Common myeloid progenitor, CD34-positive (primary cell): ENCODE measurements around the gene TMEM33.
A peak's percentile ranks its signal among the peaks of the same experiment; 100 is the strongest.

Experiments
- CTCF ChIA-PET: fragments of 350-600 bp; sonication (Branson Sonifier 250); formaldehyde crosslinking; loops from one replicate; lab custom pipeline; 2021; ENCODE audit warnings: antibody characterized with exemption; lab: Charles Lee
- POLR2A ChIA-PET: fragments of 350-600 bp; sonication (Branson Sonifier 250); formaldehyde crosslinking; loops from one replicate; lab custom pipeline; 2021; ENCODE audit warnings: antibody characterized with exemption; lab: Charles Lee
- DNase-seq, 3 donors: peaks; one replicate each; pipeline versions ENCODE4 v3.0.0 to v3.0.0-alpha.2; 2013
- H3K27ac ChIP-seq, 2 experiments: 1 replicate in 1 of 2; 2 replicates in 1 of 2; pipeline ENCODE4 v1.7.0; 2013; ENCODE audit warnings: inconsistent platforms in 2 of 2, low read length in 2 of 2, mild to moderate bottlenecking in 2 of 2, low read depth in 1 of 2, moderate library complexity in 1 of 2; ENCODE audit not compliant: severe bottlenecking in 2 of 2, insufficient read depth in 1 of 2, poor library complexity in 1 of 2
- H3K27me3 ChIP-seq, 5 experiments: replicated peaks in 2 of 5; 1 replicate in 3 of 5; 2 replicates in 2 of 5; pipeline versions ENCODE4 v1.6.1 to v1.7.0; 2013; ENCODE audit warnings: low read length in 4 of 5, mild to moderate bottlenecking in 2 of 5, moderate library complexity in 2 of 5, inconsistent platforms in 1 of 5; ENCODE audit not compliant: insufficient read depth in 5 of 5, control insufficient read depth in 4 of 5
- H3K36me3 ChIP-seq, 4 experiments: 1 replicate in 2 of 4; 2 replicates in 2 of 4; pipeline versions ENCODE4 v1.6.1 to v1.7.0; 2013; ENCODE audit warnings: low read length in 3 of 4, control low read depth in 1 of 4, mild to moderate bottlenecking in 1 of 4; ENCODE audit not compliant: control insufficient read depth in 4 of 4, insufficient read depth in 4 of 4
- H3K4me1 ChIP-seq, 4 experiments: 1 replicate in 3 of 4; 2 replicates in 1 of 4; pipeline versions ENCODE4 v1.6.1 to v1.7.1; 2013; ENCODE audit warnings: low read length in 3 of 4, mild to moderate bottlenecking in 3 of 4, control low read depth in 1 of 4, inconsistent platforms in 1 of 4, moderate library complexity in 1 of 4; ENCODE audit not compliant: control insufficient read depth in 4 of 4, insufficient read depth in 4 of 4; ENCODE audit errors: control extremely low read depth in 1 of 4
- H3K4me3 ChIP-seq, 7 experiments: 1 replicate in 4 of 7; 2 replicates in 3 of 7; pipeline versions ENCODE4 v1.5.1 to v1.7.0; 2013; ENCODE audit warnings: mild to moderate bottlenecking in 7 of 7, low read length in 6 of 7, moderate library complexity in 6 of 7, inconsistent platforms in 2 of 7, low read depth in 2 of 7, control low read depth in 1 of 7; ENCODE audit not compliant: insufficient read depth in 4 of 7, control insufficient read depth in 1 of 7; ENCODE audit errors: extremely low read depth in 1 of 7
- H3K9me3 ChIP-seq, 5 experiments: 1 replicate in 4 of 5; 2 replicates in 1 of 5; pipeline versions ENCODE4 v1.6.1 to v1.7.1; 2013; ENCODE audit warnings: low read length in 4 of 5, mild to moderate bottlenecking in 2 of 5, inconsistent platforms in 1 of 5, low read depth in 1 of 5, moderate library complexity in 1 of 5; ENCODE audit not compliant: control insufficient read depth in 4 of 5, insufficient read depth in 2 of 5; ENCODE audit errors: control extremely low read depth in 1 of 5
- WGBS: methylation state at CpG from one replicate; pipeline ENCODE4 v1.1.5; 2013; ENCODE audit not compliant: insufficient coverage; 5-methylcytosine and 5-hydroxymethylcytosine counted together

TMEM33 gene

DNA sequence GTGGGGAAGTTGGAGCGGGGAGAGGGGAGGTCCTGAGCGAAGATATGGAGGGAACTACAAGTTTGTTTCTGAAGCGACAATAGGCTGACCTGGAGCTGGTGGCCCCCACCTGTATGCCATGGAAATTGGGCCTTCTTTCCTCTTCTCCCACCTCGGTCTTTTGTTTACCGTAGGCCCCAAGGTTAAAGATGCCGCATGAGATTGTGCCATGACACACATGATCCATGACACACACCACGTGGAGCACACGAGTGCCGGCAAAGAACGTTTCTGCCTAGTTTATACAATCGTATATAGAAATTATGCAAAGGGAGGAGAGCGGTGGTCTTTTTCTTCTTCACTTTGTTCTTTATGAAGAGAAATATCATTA lies 408 bp downstream of the TMEM33 start:
- CTCF ChIA-PET = interaction anchor here (0.9 to 1.0 kb wide), 2 partner anchors 10 to 15 kb away, joined by 3 read pairs; no protein-coding TSS in a partner anchor
- DNase-seq = peak; percentile 4 to 72 (median 53)
- Histone ChIP-seq H3K36me3 (peaks cover 0 to 14% (median 9%) of the 10 kb centered on the region in 4 experiments), H3K27me3 (no peaks in the 10 kb centered on the region), H3K4me3 (peak overlapping the region; percentile 83 to 97 (median 94)), H3K9me3 (no peaks in the 10 kb centered on the region), H3K4me1 (peaks cover 7 to 24% (median 14%) of the 10 kb centered on the region in 4 experiments), H3K27ac (peak overlapping the region; percentile 47 to 85)
- POLR2A ChIA-PET = no interaction called here
- WGBS = 0% methylated on average over 3 of the region's 12 CpGs

DNA sequence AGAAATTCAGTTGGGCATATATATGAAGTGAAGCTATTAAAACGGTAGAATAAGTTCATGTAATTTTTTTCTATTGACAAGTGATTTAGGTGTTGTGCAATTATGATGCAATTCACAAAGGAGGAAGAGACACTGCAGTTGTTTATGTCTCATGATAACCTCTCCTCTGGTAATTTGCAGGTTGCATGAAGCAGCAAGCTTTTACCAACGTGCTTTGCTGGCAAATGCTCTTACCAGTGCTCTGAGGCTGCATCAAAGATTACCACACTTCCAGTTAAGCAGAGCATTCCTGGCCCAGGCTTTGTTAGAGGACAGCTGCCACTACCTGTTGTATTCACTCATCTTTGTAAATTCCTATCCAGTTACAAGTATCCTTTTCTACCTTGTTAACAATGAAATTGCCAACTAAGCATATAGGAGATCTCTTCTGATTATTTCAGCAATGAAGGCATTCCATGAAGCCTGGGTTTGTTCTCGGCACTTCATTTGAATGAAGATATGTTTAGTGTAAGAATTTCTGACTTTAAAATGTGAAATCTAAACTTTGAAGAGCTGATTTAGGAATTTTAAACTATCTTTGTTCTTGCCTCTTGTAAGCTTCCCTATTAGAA lies 3.9 kb downstream of the TMEM33 start:
- CTCF ChIA-PET = no interaction called here
- DNase-seq = peak in 2 of 3 donors; percentile 19 to 35
- H3K9me3 ChIP-seq = no peaks in the 10 kb centered on the region
- no peak overlapping the region for H3K27ac ChIP-seq
- H3K4me1 ChIP-seq = peaks cover 7 to 24% (median 14%) of the 10 kb centered on the region in 4 experiments
- no peak overlapping the region for H3K4me3 ChIP-seq
- POLR2A ChIA-PET = no interaction called here
- WGBS = 94% methylated on average over 3 of the region's 3 CpGs
- H3K27me3 ChIP-seq = no peaks in the 10 kb centered on the region
- H3K36me3 ChIP-seq = peaks cover 4 to 25% (median 15%) of the 10 kb centered on the region in 4 experiments

DNA sequence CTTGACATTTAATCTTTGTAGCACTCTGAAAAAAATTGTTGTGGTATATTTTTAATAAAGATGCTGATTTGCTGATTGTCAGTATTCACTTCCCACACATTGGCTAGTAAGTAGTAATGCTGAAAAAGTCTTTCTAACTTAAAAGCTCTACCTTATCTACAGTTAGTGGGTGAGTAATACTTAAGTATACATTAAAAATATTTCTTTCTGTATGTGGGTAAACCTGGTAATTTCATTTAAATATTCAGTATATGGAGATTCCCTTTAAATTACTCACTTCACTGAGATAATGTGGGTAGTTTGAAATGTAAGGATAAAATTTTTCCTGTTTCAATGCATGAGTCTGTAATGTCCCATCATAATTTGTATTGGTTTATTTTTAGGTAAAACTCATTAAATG lies 5.6 kb downstream of the TMEM33 start:
- no peak for DNase-seq
- no peaks in the 10 kb centered on the region for H3K27me3 ChIP-seq
- H3K27ac ChIP-seq = no peak overlapping the region
- ChIA-PET POLR2A (no interaction called here), CTCF (no interaction called here)
- peaks cover 4 to 34% (median 19%) of the 10 kb centered on the region in 4 experiments for H3K36me3 ChIP-seq
- H3K9me3 ChIP-seq = no peaks in the 10 kb centered on the region
- peaks cover 3 to 21% (median 8%) of the 10 kb centered on the region in 4 experiments for H3K4me1 ChIP-seq
- H3K4me3 ChIP-seq = no peak overlapping the region

DNA sequence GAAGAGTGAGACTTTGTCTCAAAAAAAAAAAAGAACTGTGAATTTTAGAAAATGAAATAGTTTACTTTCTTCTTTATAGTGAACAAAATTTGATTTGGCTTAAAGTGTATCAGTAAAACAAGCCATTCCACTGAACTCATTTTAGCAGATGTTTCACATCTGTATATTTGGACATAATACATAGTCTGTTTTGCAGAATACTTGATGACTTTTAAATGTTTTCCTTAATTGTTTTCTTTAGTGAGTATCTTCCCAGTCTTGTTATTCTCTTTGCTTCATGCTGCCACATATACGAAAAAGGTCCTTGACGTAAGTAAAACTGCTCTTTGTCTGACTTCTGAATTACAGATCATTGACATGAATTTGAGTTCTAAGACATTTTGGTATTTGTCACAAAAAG lies 8.3 kb downstream of the TMEM33 start:
- CTCF ChIA-PET = no interaction called here

DNA sequence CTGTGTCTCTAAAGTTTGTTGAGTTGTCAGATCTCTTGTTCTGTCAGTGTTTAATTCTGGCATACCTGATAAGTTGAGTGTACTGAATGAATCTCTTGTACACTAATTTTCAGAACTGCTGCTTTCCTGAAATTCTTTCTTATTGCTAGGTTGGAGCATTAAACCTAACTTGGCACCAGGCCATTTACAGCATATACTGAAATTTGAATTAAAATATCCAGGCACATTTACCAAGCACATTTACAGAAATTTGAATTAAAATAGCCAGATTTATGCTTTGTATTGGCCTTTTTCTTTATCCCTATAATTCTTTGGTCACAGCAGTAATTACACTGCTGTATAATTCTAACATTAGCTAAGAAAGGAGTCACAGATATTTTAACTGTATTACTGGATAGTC lies 8.9 kb downstream of the TMEM33 start:
- Histone ChIP-seq H3K9me3 (no peaks in the 10 kb centered on the region), H3K36me3 (peaks cover 4 to 50% (median 23%) of the 10 kb centered on the region in 4 experiments), H3K27ac (no peak overlapping the region), H3K4me3 (no peak overlapping the region), H3K4me1 (no peaks in the 10 kb centered on the region), H3K27me3 (no peaks in the 10 kb centered on the region)
- no peak for DNase-seq
- ChIA-PET CTCF (no interaction called here), POLR2A (no interaction called here)

More for the DNA sequence above, 8.3 kb downstream of the TMEM33 start:
- H3K4me3 ChIP-seq = no peak overlapping the region
- H3K9me3 ChIP-seq = no peaks in the 10 kb centered on the region
- no CpG with 5 or more reads among the region's 2 CpGs for WGBS
- POLR2A ChIA-PET = no interaction called here
- no peak overlapping the region for H3K27ac ChIP-seq
- H3K4me1 ChIP-seq = peaks cover 0 to under 1% (median 0%) of the 10 kb centered on the region in 4 experiments
- H3K36me3 ChIP-seq = peaks cover 4 to 50% (median 24%) of the 10 kb centered on the region in 4 experiments
- H3K27me3 ChIP-seq = no peaks in the 10 kb centered on the region
- DNase-seq = no peak

DNA sequence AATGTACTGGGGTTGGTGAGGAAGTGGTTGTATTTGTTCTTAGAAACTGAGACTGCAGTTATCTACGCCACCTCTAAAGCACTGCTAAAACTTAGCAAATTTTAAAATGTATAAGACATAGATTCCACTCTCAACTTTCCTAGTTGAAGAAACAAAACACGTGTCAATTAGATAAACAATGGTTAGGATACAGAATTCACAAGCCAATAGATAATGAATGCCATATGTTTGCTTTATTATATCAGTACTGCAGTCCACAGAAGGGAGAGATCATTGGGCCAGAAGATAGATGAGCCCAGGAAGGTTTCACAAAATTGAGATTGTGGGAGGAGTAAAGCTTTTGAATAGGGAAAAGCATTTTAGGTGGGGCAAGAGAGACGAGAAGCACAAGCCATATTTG lies 14.3 kb downstream of the TMEM33 start:
- H3K4me3 ChIP-seq = no peak overlapping the region
- no peak for DNase-seq
- WGBS = 92% methylated on average over 1 of the region's 3 CpGs
- H3K9me3 ChIP-seq = no peaks in the 10 kb centered on the region
- no peaks in the 10 kb centered on the region for H3K4me1 ChIP-seq
- H3K27ac ChIP-seq = no peak overlapping the region
- no peaks in the 10 kb centered on the region for H3K27me3 ChIP-seq
- H3K36me3 ChIP-seq = peaks cover 11 to 73% (median 37%) of the 10 kb centered on the region in 4 experiments
- CTCF ChIA-PET = interaction anchor here (1.1 kb wide), 1 partner anchor 1029 kb away, joined by 3 read pairs; no protein-coding TSS in a partner anchor
- POLR2A ChIA-PET = no interaction called here

DNA sequence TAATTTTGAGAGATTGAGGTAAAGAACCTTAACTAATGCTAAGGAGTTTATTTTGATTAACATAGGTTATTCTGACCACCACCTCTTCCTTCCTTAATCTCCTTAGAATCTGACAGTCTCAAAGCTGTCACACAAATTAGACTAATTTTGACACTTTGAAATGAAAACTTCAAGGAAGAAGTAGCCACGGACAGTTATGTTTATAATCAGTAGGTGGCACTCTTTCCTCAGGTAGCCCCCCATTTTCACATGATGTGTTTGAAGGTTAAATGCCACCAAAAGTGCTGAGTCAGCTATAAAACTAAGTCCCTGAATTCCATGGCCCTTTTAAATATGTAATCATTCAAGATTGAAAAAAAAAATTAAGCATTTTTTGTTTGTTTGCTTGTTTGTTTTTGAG lies 22.4 kb downstream of the TMEM33 start:
- H3K4me1 ChIP-seq = no peaks in the 10 kb centered on the region
- POLR2A ChIA-PET = no interaction called here
- CTCF ChIA-PET = interaction anchor here (0.6 to 1.6 kb wide), 12 partner anchors 9 to 790 kb away, joined by 3 to 7 read pairs (median 3); no protein-coding TSS in a partner anchor
- H3K4me3 ChIP-seq = no peak overlapping the region
- 9% methylated on average over 1 of the region's 1 CpG for WGBS
- peaks cover 3 to 23% (median 13%) of the 10 kb centered on the region in 4 experiments for H3K36me3 ChIP-seq
- no peak overlapping the region for H3K27ac ChIP-seq
- no peaks in the 10 kb centered on the region for H3K27me3 ChIP-seq
- H3K9me3 ChIP-seq = no peaks in the 10 kb centered on the region
- DNase-seq = peak; percentile 65 to 82 (median 81)
